ENCODE data around the gene BTN1A1. TPM values are rescaled to one million over a fixed set of nuclear protein-coding genes. Genes with fewer than 3 reads are reported as not detected.

BTN1A1 gene
- total RNA-seq, result under 1 TPM; 0.06 to 0.26 TPM
- polyA plus RNA-seq, result under 1 TPM in 1 of 2 donors, not detected in 1; 0.06 TPM
- long read RNA-seq, donor 1, result 0 reads
- long read RNA-seq, donor 2, result 0 reads
- long read RNA-seq, donor 3, result 0 reads
- long read RNA-seq, donor 4, result 0 reads
- long read RNA-seq, donor 5, result 0 reads

- TF ChIP-seq CTCF (IDR thresholded peaks at IDR 0.05; ENCODE audit: control extremely low read depth, extremely low read depth), result no peak
- Histone ChIP-seq H3K4me1 (ENCODE audit: control insufficient read depth in 5 of 5, insufficient read depth in 5 of 5, low read length in 5 of 5) (peaks cover 0 to 5% (median 2%) of the 10 kb centered on the region in 5 donors), H3K27ac (ENCODE audit: low read depth in 1 of 2, low read length in 1 of 2) (no peak within 1 kb of the TSS), H3K36me3 (ENCODE audit: control insufficient read depth in 4 of 4, insufficient read depth in 4 of 4, low read length in 4 of 4) (no peaks in the 10 kb centered on the region), H3K9ac (ENCODE audit: insufficient read depth in 1 of 2, low read length in 2 of 2) (no peak within 1 kb of the TSS), H3K9me3 (ENCODE audit: control insufficient read depth in 4 of 4, insufficient read depth in 3 of 4, low read length in 3 of 4) (no peaks in the 10 kb centered on the region), H3K27me3 (ENCODE audit: control insufficient read depth in 3 of 3, insufficient read depth in 3 of 3, low read length in 2 of 3) (peaks cover 4 to 28% (median 21%) of the 10 kb centered on the region in 3 donors), H3K4me3 (no peak within 1 kb of the TSS)
- DNase-seq, result no peak
- 47 to 56% methylated on average over 2 of the region's 2 CpGs for WGBS, 2 donors
- no peak for ATAC-seq (ENCODE audit: insufficient read depth, low FRiP score)
Observed at GRCh38 chr6:26500102-26500501, at the start of gene BTN1A1. Gene BTN1A1, plus strand, starts transcription at chr6:26500303. Its CDS starts 984 bp downstream, at chr6:26501287.

GRCh38 chr6:26452631-26453235 lies 47.4 kb upstream of the BTN1A1 start:
- 73 to 84% methylated on average over 1 of the region's 1 CpG for WGBS, 2 donors
- no peak for DNase-seq
- no peak overlapping the region for H3K4me3 ChIP-seq

GRCh38 chr6:26454631-26455030 lies 45.5 kb upstream of the BTN1A1 start:
- H3K27ac ChIP-seq (ENCODE audit: low read depth in 1 of 2, low read length in 1 of 2), result no peak overlapping the region
- H3K36me3 ChIP-seq (ENCODE audit: control insufficient read depth in 4 of 4, insufficient read depth in 4 of 4, low read length in 4 of 4), result peaks cover 0 to 14% (median 6%) of the 10 kb centered on the region in 4 donors
- no peaks in the 10 kb centered on the region for H3K27me3 ChIP-seq (ENCODE audit: control insufficient read depth in 3 of 3, insufficient read depth in 3 of 3, low read length in 2 of 3)
- no peak overlapping the region for H3K4me3 ChIP-seq
- DNase-seq, result no peak
- ATAC-seq (ENCODE audit: insufficient read depth, low FRiP score), result no peak
- peaks cover 5 to 16% (median 11%) of the 10 kb centered on the region in 5 donors for H3K4me1 ChIP-seq (ENCODE audit: control insufficient read depth in 5 of 5, insufficient read depth in 5 of 5, low read length in 5 of 5)
- TF ChIP-seq CTCF (IDR thresholded peaks at IDR 0.05; ENCODE audit: control extremely low read depth, extremely low read depth), result no peak
- H3K9me3 ChIP-seq (ENCODE audit: control insufficient read depth in 4 of 4, insufficient read depth in 3 of 4, low read length in 3 of 4), result no peaks in the 10 kb centered on the region
- WGBS, 2 donors, result 83 to 85% methylated on average over 1 of the region's 1 CpG
- H3K9ac ChIP-seq (ENCODE audit: insufficient read depth in 1 of 2, low read length in 2 of 2), result no peak overlapping the region

More at GRCh38 chr6:26452631-26453235, 47.4 kb upstream of the BTN1A1 start:
- Histone ChIP-seq H3K36me3 (ENCODE audit: control insufficient read depth in 4 of 4, insufficient read depth in 4 of 4, low read length in 4 of 4) (peaks cover 0 to 19% (median 9%) of the 10 kb centered on the region in 4 donors), H3K4me1 (ENCODE audit: control insufficient read depth in 5 of 5, insufficient read depth in 5 of 5, low read length in 5 of 5) (peaks cover 0 to 8% (median 7%) of the 10 kb centered on the region in 5 donors), H3K9ac (ENCODE audit: insufficient read depth in 1 of 2, low read length in 2 of 2) (no peak overlapping the region), H3K9me3 (ENCODE audit: control insufficient read depth in 4 of 4, insufficient read depth in 3 of 4, low read length in 3 of 4) (no peaks in the 10 kb centered on the region), H3K27ac (ENCODE audit: low read depth in 1 of 2, low read length in 1 of 2) (no peak overlapping the region), H3K27me3 (ENCODE audit: control insufficient read depth in 3 of 3, insufficient read depth in 3 of 3, low read length in 2 of 3) (no peaks in the 10 kb centered on the region)
- no peak for ATAC-seq (ENCODE audit: insufficient read depth, low FRiP score)
- no peak for TF ChIP-seq CTCF (IDR thresholded peaks at IDR 0.05; ENCODE audit: control extremely low read depth, extremely low read depth)

Measured in lung (tissue), 16 donors.